ENCODE results near the gene SNRPA. TPM values are rescaled to one million over a fixed set of nuclear protein-coding genes. Genes with fewer than 3 reads are reported as not detected.

Gene SNRPA
- total and polyA plus RNA-seq, 2 of the 13 experiments (the other 11 are each of a cell fraction or from before 2014, with no cell fraction given): 59.6 to 162 TPM

DNA sequence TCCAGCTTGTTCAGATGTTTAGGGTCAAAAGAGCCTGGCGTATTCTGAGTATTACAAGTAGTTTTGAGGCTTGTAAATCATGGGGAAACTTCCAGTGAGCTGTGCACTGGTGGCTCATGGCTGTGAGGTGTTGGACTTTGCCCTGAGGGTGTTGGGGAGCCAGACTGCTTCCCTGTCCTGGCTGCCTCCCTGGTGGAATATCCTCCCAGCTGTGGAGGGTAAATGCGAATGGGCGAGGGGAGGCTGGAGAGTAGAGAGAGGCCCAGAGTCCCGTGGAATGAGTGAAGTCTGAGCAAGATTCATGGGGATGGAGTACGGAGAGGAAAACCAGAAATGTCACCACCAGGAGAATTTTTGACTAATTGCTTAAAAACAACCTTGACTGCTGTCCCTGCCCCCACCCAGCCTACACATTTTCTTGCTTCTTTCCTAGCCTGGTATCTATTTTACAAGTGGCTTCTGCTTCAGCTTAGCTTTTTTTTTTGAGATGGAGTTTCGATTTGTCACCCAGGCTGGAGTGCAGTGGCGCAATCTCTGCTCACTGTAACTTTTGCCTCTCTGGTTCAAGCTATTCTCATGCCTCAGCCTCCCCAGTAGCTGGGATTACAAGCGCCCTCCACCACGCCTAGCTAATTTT lies 3.7 kb downstream of the SNRPA start (continued):
- TF ChIP-seq HNF4G (IDR thresholded peaks at IDR 0.05; ENCODE audit: borderline replicate concordance, low read depth, low read length): peak; percentile 76
- peak; percentile 30; the same call in 1 of the 2 replicates for TF ChIP-seq HNF4G (CRISPR knock-in tag; IDR thresholded peaks at IDR 0.05; ENCODE audit: borderline replicate concordance, low read depth)
- TF ChIP-seq HIVEP1 (CRISPR knock-in tag; IDR thresholded peaks at IDR 0.05): no peak
- TF ChIP-seq TAF1 (CRISPR knock-in tag; IDR thresholded peaks at IDR 0.05): no peak
- TF ChIP-seq ZNF382 (CRISPR knock-in tag; IDR thresholded peaks at IDR 0.05; ENCODE audit: borderline replicate concordance): no peak
- TF ChIP-seq, protein P1, sequence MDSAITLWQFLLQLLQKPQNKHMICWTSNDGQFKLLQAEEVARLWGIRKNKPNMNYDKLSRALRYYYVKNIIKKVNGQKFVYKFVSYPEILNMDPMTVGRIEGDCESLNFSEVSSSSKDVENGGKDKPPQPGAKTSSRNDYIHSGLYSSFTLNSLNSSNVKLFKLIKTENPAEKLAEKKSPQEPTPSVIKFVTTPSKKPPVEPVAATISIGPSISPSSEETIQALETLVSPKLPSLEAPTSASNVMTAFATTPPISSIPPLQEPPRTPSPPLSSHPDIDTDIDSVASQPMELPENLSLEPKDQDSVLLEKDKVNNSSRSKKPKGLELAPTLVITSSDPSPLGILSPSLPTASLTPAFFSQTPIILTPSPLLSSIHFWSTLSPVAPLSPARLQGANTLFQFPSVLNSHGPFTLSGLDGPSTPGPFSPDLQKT (CRISPR knock-in tag; IDR thresholded peaks at IDR 0.05; ENCODE audit: borderline replicate concordance): no peak
- TF ChIP-seq ZFX (CRISPR knock-in tag; IDR thresholded peaks at IDR 0.05; ENCODE audit: low read depth): no peak
- TF ChIP-seq, protein P2, sequence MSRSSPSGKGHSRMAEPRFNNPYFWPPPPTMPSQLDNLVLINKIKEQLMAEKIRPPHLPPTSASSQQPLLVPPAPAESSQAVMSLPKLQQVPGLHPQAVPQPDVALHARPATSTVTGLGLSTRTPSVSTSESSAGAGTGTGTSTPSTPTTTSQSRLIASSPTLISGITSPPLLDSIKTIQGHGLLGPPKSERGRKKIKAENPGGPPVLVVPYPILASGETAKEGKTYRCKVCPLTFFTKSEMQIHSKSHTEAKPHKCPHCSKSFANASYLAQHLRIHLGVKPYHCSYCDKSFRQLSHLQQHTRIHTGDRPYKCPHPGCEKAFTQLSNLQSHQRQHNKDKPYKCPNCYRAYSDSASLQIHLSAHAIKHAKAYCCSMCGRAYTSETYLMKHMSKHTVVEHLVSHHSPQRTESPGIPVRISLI (CRISPR knock-in tag; IDR thresholded peaks at IDR 0.05; ENCODE audit: borderline replicate concordance): no peak
- TF ChIP-seq ZNF644 (CRISPR knock-in tag; IDR thresholded peaks at IDR 0.05; ENCODE audit: low read depth): peak; percentile 61; the same call in 1 of the 2 replicates
- TF ChIP-seq WIZ (CRISPR knock-in tag; IDR thresholded peaks at IDR 0.05): no peak
- TF ChIP-seq ZSCAN31 (CRISPR knock-in tag; IDR thresholded peaks at IDR 0.05; ENCODE audit: low read depth): no peak
- TF ChIP-seq ZNF432 (CRISPR knock-in tag; IDR thresholded peaks at IDR 0.05; ENCODE audit: borderline replicate concordance): no peak
- no peak for TF ChIP-seq ARNT (IDR thresholded peaks at IDR 0.05)
- no peak for TF ChIP-seq RFX3 (CRISPR knock-in tag; IDR thresholded peaks at IDR 0.05)
- no peak; the same call in none of the 2 replicates for TF ChIP-seq SAP130 (CRISPR knock-in tag; IDR thresholded peaks at IDR 0.05; ENCODE audit: low read depth)
- peak; percentile 69; the same call in 1 of the 2 replicates for TF ChIP-seq ZNF761 (CRISPR knock-in tag; conservative IDR thresholded peaks at IDR 0.05)
- TF ChIP-seq, protein P3, sequence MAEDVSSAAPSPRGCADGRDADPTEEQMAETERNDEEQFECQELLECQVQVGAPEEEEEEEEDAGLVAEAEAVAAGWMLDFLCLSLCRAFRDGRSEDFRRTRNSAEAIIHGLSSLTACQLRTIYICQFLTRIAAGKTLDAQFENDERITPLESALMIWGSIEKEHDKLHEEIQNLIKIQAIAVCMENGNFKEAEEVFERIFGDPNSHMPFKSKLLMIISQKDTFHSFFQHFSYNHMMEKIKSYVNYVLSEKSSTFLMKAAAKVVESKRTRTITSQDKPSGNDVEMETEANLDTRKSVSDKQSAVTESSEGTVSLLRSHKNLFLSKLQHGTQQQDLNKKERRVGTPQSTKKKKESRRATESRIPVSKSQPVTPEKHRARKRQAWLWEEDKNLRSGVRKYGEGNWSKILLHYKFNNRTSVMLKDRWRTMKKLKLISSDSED (CRISPR knock-in tag; IDR thresholded peaks at IDR 0.05): no peak
- TF ChIP-seq PLRG1 (conservative IDR thresholded peaks at IDR 0.05): no peak
- TF ChIP-seq POLR2A (IDR thresholded peaks at IDR 0.05; ENCODE audit: insufficient read depth in 1 of 2, low read depth in 2 of 2, low read length in 2 of 2): 0 out of 4 replicates have a peak, but pooled peaks have one; percentile 25 to 29
- TF ChIP-seq SKI (IDR thresholded peaks at IDR 0.05; ENCODE audit: partially characterized antibody): peak; percentile 13
- TF ChIP-seq, protein P4, sequence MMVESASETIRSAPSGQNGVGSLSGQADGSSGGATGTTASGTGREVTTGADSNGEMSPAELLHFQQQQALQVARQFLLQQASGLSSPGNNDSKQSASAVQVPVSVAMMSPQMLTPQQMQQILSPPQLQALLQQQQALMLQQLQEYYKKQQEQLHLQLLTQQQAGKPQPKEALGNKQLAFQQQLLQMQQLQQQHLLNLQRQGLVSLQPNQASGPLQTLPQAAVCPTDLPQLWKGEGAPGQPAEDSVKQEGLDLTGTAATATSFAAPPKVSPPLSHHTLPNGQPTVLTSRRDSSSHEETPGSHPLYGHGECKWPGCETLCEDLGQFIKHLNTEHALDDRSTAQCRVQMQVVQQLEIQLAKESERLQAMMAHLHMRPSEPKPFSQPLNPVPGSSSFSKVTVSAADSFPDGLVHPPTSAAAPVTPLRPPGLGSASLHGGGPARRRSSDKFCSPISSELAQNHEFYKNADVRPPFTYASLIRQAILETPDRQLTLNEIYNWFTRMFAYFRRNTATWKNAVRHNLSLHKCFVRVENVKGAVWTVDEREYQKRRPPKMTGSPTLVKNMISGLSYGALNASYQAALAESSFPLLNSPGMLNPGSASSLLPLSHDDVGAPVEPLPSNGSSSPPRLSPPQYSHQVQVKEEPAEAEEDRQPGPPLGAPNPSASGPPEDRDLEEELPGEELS (CRISPR knock-in tag; IDR thresholded peaks at IDR 0.05): peak; percentile 19; the same call in 1 of the 2 replicates
- TF ChIP-seq ZSCAN29 (CRISPR knock-in tag; conservative IDR thresholded peaks at IDR 0.05): 0 out of 2 replicates have a peak, but pooled peaks have one; percentile 50
- peak; percentile 66; the same call in 1 of the 2 replicates for TF ChIP-seq ZNF343 (CRISPR knock-in tag; IDR thresholded peaks at IDR 0.05)
- TF ChIP-seq YEATS2 (CRISPR knock-in tag; IDR thresholded peaks at IDR 0.05; ENCODE audit: borderline replicate concordance): no peak
- TF ChIP-seq ZNF441 (CRISPR knock-in tag; IDR thresholded peaks at IDR 0.05; ENCODE audit: borderline replicate concordance): no peak

Data from HepG2 (cell line).